H1 (cell line): ENCODE data around the gene EGLN2. TPM values are rescaled to one million over a fixed set of nuclear protein-coding genes. Genes with fewer than 3 reads are reported as not detected.
A peak's percentile ranks its signal among the peaks of the same experiment; 100 is the strongest.

Experiments
- CTCF ChIA-PET: fragments of 300-600 bp; sonication (Branson Sonifier 250); formaldehyde crosslinking; loops from one replicate; lab custom pipeline; 2021; ENCODE audit not compliant: partially characterized antibody; lab: Charles Lee
- POLR2A ChIA-PET: fragments of 300-600 bp; sonication (Branson Sonifier 250); formaldehyde crosslinking; loops from one replicate; lab custom pipeline; 2021; ENCODE audit warnings: inconsistent platforms; ENCODE audit not compliant: partially characterized antibody; lab: Charles Lee
- DNase-seq, 2 experiments: peaks; one replicate each; pipeline versions ENCODE4 v3.0.0 to v3.0.0-alpha.2; 2010 to 2022; ENCODE audit warnings: low spot score in 2 of 2, low read depth in 1 of 2, mixed read lengths in 1 of 2
- FAIRE-seq: peaks from 2 replicates; lab custom pipeline; 2011; peaks lifted over from hg19 to GRCh38; lab: Jason Lieb, UNC
- H2AFZ ChIP-seq: 2 replicates; pipeline ENCODE4 v1.8.1; 2012; ENCODE audit warnings: low read length, inconsistent platforms
- H2AK5ac ChIP-seq: 2 replicates; pipeline ENCODE4 v1.6.1; 2013; ENCODE audit warnings: low read depth, low read length
- H2BK120ac ChIP-seq: replicated peaks from 2 replicates; pipeline ENCODE3; 2013; ENCODE audit warnings: low read depth, low read length, inconsistent platforms
- H2BK12ac ChIP-seq: 2 replicates; pipeline ENCODE4 v1.6.1; 2013; ENCODE audit warnings: low read depth, low read length
- H2BK15ac ChIP-seq: 2 replicates; pipeline ENCODE4 v1.6.1; 2013; ENCODE audit warnings: low read length
- H2BK20ac ChIP-seq: 2 replicates; pipeline ENCODE4 v1.6.1; 2013; ENCODE audit warnings: low read length
- H2BK5ac ChIP-seq: 2 replicates; pipeline ENCODE4 v1.6.1; 2013; ENCODE audit warnings: low read depth, low read length
- H3K14ac ChIP-seq: 2 replicates; pipeline ENCODE4 v1.6.1; 2013; ENCODE audit warnings: inconsistent platforms; ENCODE audit not compliant: insufficient read length
- H3K18ac ChIP-seq: 2 replicates; pipeline ENCODE4 v1.6.1; 2013; ENCODE audit warnings: low read length; ENCODE audit errors: extremely low read depth
- H3K23ac ChIP-seq: 2 replicates; pipeline ENCODE4 v1.6.1; 2013; ENCODE audit warnings: inconsistent platforms; ENCODE audit not compliant: insufficient read length
- H3K23me2 ChIP-seq: 2 replicates; pipeline ENCODE4 v1.6.1; 2013; ENCODE audit warnings: low read depth, low read length
- H3K27ac ChIP-seq: 2 replicates; pipeline ENCODE4 v1.6.1; 2011; ENCODE audit warnings: low read depth, low read length, inconsistent platforms
- H3K27me3 ChIP-seq, 4 experiments: replicated peaks in 1 of 4; 1 replicate in 1 of 4; 2 replicates in 3 of 4; pipeline versions ENCODE4 v1.6.1 to v1.8.1; 2011 to 2013; ENCODE audit warnings: low read length in 3 of 4, mild to moderate bottlenecking in 3 of 4, inconsistent platforms in 2 of 4, mixed read lengths in 2 of 4, moderate library complexity in 1 of 4; ENCODE audit not compliant: control insufficient read depth in 3 of 4, insufficient read depth in 3 of 4; ENCODE audit errors: extremely low read depth in 1 of 4
- H3K36me3 ChIP-seq, 4 experiments: 2 replicates each; pipeline versions ENCODE4 v1.6.1 to v1.8.1; 2011 to 2013; ENCODE audit warnings: mild to moderate bottlenecking in 4 of 4, low read length in 3 of 4, moderate library complexity in 2 of 4, control low read depth in 1 of 4, inconsistent platforms in 1 of 4; ENCODE audit not compliant: insufficient read depth in 4 of 4, control insufficient read depth in 2 of 4
- H3K4ac ChIP-seq: replicated peaks from 2 replicates; pipeline ENCODE3; 2013; ENCODE audit warnings: low read length, low read depth, mixed read lengths, inconsistent platforms; ENCODE audit not compliant: insufficient read length
- H3K4me1 ChIP-seq, 4 experiments: replicated peaks in 1 of 4; 1 replicate in 1 of 4; 2 replicates in 3 of 4; pipeline versions ENCODE4 v1.6.1 to v1.8.1; 2011 to 2013; ENCODE audit warnings: low read length in 3 of 4, inconsistent platforms in 2 of 4, mixed read lengths in 1 of 4; ENCODE audit not compliant: insufficient read depth in 4 of 4, control insufficient read depth in 3 of 4
- H3K4me2 ChIP-seq, 2 experiments: 2 replicates each; pipeline versions ENCODE4 v1.6.1 to v1.8.1; 2011 to 2013; ENCODE audit warnings: low read depth in 2 of 2, low read length in 2 of 2, control low read depth in 1 of 2, inconsistent platforms in 1 of 2, mild to moderate bottlenecking in 1 of 2; ENCODE audit not compliant: insufficient read depth in 1 of 2
- H3K4me3 ChIP-seq, 4 experiments: fragments of 200-600, 300-600 bp in 1 of 4; sonication (generic), shearing (Covaris generic), sonication (Bioruptor Twin) in 1 of 4; 2 replicates each; pipeline versions ENCODE4 v1.5.1 to v1.8.1; 2011 to 2016; ENCODE audit warnings: low read length in 4 of 4, low read depth in 3 of 4, control low read depth in 2 of 4, inconsistent platforms in 2 of 4, mild to moderate bottlenecking in 2 of 4, mixed read lengths in 1 of 4, moderate library complexity in 1 of 4; ENCODE audit not compliant: insufficient read depth in 2 of 4; ENCODE audit errors: extremely low read depth in 1 of 4
- H3K56ac ChIP-seq: replicated peaks from 2 replicates; pipeline ENCODE3; 2013; ENCODE audit warnings: low read depth, mild to moderate bottlenecking, mixed read lengths, low read length, inconsistent platforms; ENCODE audit not compliant: insufficient read length
- H3K79me1 ChIP-seq: 2 replicates; pipeline ENCODE4 v1.6.1; 2013; ENCODE audit warnings: low read depth, low read length, control low read depth
- H3K79me2 ChIP-seq, 2 experiments: 2 replicates each; pipeline versions ENCODE4 v1.6.1 to v1.8.1; 2012 to 2013; ENCODE audit warnings: low read length in 2 of 2, mild to moderate bottlenecking in 2 of 2, inconsistent platforms in 1 of 2; ENCODE audit not compliant: insufficient read depth in 2 of 2, control insufficient read depth in 1 of 2
- H3K9ac ChIP-seq, 4 experiments: replicated peaks in 1 of 4; 1 replicate in 1 of 4; 2 replicates in 3 of 4; pipeline versions ENCODE4 v1.6.1 to v1.8.1; 2011 to 2013; ENCODE audit warnings: low read depth in 3 of 4, low read length in 3 of 4, control low read depth in 2 of 4, mild to moderate bottlenecking in 2 of 4, moderate library complexity in 2 of 4, inconsistent platforms in 1 of 4; ENCODE audit errors: extremely low read depth in 1 of 4
- H3K9me3 ChIP-seq, 2 experiments: 2 replicates each; pipeline versions ENCODE4 v1.6.1 to v1.8.1; 2012 to 2013; ENCODE audit warnings: mild to moderate bottlenecking in 2 of 2, moderate library complexity in 2 of 2, control low read depth in 1 of 2, inconsistent platforms in 1 of 2, low read depth in 1 of 2, low read length in 1 of 2, mixed read lengths in 1 of 2; ENCODE audit not compliant: insufficient read depth in 2 of 2
- H4K20me1 ChIP-seq, 2 experiments: replicated peaks in 1 of 2; 2 replicates each; pipeline versions ENCODE3 to v1.8.1; 2011 to 2013; ENCODE audit warnings: inconsistent platforms in 2 of 2, low read length in 2 of 2, mild to moderate bottlenecking in 1 of 2; ENCODE audit not compliant: insufficient read depth in 2 of 2, control insufficient read depth in 1 of 2
- H4K5ac ChIP-seq: 2 replicates; pipeline ENCODE4 v1.6.1; 2013; ENCODE audit warnings: low read length, low read depth, mixed read lengths, inconsistent platforms; ENCODE audit not compliant: insufficient read length
- H4K8ac ChIP-seq: 2 replicates; pipeline ENCODE4 v1.8.0; 2013; ENCODE audit warnings: mild to moderate bottlenecking, moderate library complexity, low read length, inconsistent platforms; ENCODE audit not compliant: insufficient read depth; ENCODE audit errors: extremely low read depth
- H4K91ac ChIP-seq: replicated peaks from 2 replicates; pipeline ENCODE3; 2013; ENCODE audit warnings: low read length, mixed read lengths, inconsistent platforms; ENCODE audit not compliant: insufficient read length
- HDAC2 ChIP-seq, 2 experiments: fragments of 300-600 bp in 1 of 2; sonication (generic) in 1 of 2; IDR thresholded peaks; 2 replicates each; pipeline ENCODE4 v1.6.1; 2011 to 2012; ENCODE audit warnings: low read depth in 2 of 2, low read length in 2 of 2, mild to moderate bottlenecking in 2 of 2, moderate library complexity in 2 of 2, borderline replicate concordance in 1 of 2, inconsistent platforms in 1 of 2
- KDM1A ChIP-seq: fragments of 200-600, 300-600 bp; sonication (generic); IDR thresholded peaks from 2 replicates; pipeline ENCODE4 v1.7.1; 2016; ENCODE audit warnings: mild to moderate bottlenecking, low read length, borderline replicate concordance
- KDM4A ChIP-seq: IDR thresholded peaks from one replicate; pipeline ENCODE4 v1.7.1; 2012; ENCODE audit warnings: low read depth, mild to moderate bottlenecking, moderate library complexity, low read length, inconsistent platforms; ENCODE audit not compliant: severe bottlenecking
- NANOG ChIP-seq: IDR thresholded peaks from 2 replicates; pipeline ENCODE4 v1.6.1; 2011; ENCODE audit warnings: low read length, low read depth, mild to moderate bottlenecking, inconsistent platforms; ENCODE audit not compliant: insufficient read depth, poor library complexity, severe bottlenecking
- POU5F1 ChIP-seq: IDR thresholded peaks from 2 replicates; pipeline ENCODE4 v1.6.1; 2011; ENCODE audit warnings: low read depth, mild to moderate bottlenecking, low read length, moderate library complexity
- RFX5 ChIP-seq: IDR thresholded peaks from 2 replicates; pipeline ENCODE4 v1.6.1; 2011; ENCODE audit warnings: low read depth, low read length, improper control_type of control experiment, borderline replicate concordance
- SIRT6 ChIP-seq: IDR thresholded peaks from one replicate; pipeline ENCODE4 v1.7.1; 2012; ENCODE audit warnings: low read length, inconsistent platforms
- WGBS, 2 experiments: shearing (Covaris generic) in 1 of 2; methylation state at CpG; one replicate each; pipeline versions ENCODE4 v1.1.6 to v1.1.7; 2013 to 2015; ENCODE audit warnings: low lambda C conversion rate in 2 of 2, mixed read lengths in 2 of 2, inconsistent platforms in 1 of 2, low coverage in 1 of 2, missing lambda C conversion rate in 1 of 2; ENCODE audit not compliant: insufficient replicate concordance in 2 of 2, insufficient coverage in 1 of 2, insufficient read length in 1 of 2; ENCODE audit errors: extremely low coverage in 1 of 2, missing lambda C conversion rate in 1 of 2; 5-methylcytosine and 5-hydroxymethylcytosine counted together
- polyA plus RNA-seq, 7 experiments: library from polyadenylated mRNA; depleted of rRNA in 3 of 7; stranded (reverse) in 5 of 7; unstranded in 2 of 7; fragments of >200 nt in 5 of 7; fragments of 200-250 nt in 2 of 7; gene quantifications; 1 replicate in 5 of 7; 2 replicates in 1 of 7; 4 replicates in 1 of 7; pipeline versions ENCODE4 v1.2.1 to v1.2.3, GENCODE V29; 2011 to 2013; ENCODE audit warnings: missing spikeins in 2 of 7, mixed read lengths in 2 of 7
- total RNA-seq: library from RNA; stranded (reverse); fragmentation: NEBNext Ultra II Directional; extraction: Animal tissue kit (Norgen Biotek cat#: 25700); gene quantifications from 2 replicates; pipeline ENCODE4 v1.2.1, GENCODE V29; 2021
- TF ChIP-seq, protein P1 (sequence below): IDR thresholded peaks from 2 replicates; pipeline ENCODE4 v1.6.1; 2011; ENCODE audit warnings: low read length, improper control_type of control experiment

Gene EGLN2
- total and polyA plus RNA-seq, 2 of the 8 experiments (the other 6 are each of a cell fraction or from before 2014, with no cell fraction given): 86.9 to 103 TPM

DNA sequence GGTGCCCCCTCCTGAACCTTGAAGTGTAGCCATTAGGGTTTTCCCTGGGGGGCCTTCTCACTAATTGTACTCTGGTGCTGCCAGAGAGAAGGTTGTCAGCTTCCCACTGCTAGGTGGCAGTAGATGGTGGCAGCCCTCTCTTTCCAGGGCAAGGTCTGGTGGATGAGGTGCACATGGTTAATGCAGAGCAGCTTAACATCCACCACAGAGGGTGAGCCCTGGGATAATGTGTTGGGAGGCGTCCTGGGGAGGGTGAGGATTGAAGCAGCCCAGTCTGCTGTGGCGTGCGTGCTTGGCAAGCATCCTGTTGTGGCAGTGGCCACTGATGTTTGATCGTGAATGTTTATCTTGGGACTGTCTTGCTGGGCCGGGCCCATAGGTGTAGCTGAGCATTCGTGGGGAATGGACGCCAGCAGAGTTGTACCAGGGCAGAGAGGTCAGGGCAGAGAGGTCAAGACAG, 5.8 kb downstream of the EGLN2 start:
- H3K9ac ChIP-seq: no peak overlapping the region
- H3K27me3 ChIP-seq: no peaks in the 10 kb centered on the region
- no peak overlapping the region for H2BK20ac ChIP-seq
- WGBS, 2 experiments: 91% methylated on average over 7 of the region's 7 CpGs; no CpG with 5 or more reads in 1 of the 2 experiments
- no peak overlapping the region for H4K8ac ChIP-seq
- no peak overlapping the region for H3K27ac ChIP-seq
- peaks cover 14 to 75% of the 10 kb centered on the region in 2 experiments for H3K79me2 ChIP-seq
- CTCF ChIA-PET: interaction anchor here (0.7 to 4.4 kb wide), 9 partner anchors 9 to 143 kb away, joined by 3 to 26 read pairs (median 4); partner anchors contain the start of genes COQ8B, ITPKC and RAB4B
- no peaks in the 10 kb centered on the region for H3K9me3 ChIP-seq
- H2BK120ac ChIP-seq: no peak overlapping the region
- H3K79me1 ChIP-seq: peaks cover 37% of the 10 kb centered on the region
- FAIRE-seq (no peak), DNase-seq (no peak)
- no peak overlapping the region for H4K5ac ChIP-seq
- H4K20me1 ChIP-seq: peaks cover 50 to 72% of the 10 kb centered on the region in 2 experiments
- POLR2A ChIA-PET: interaction anchor here (0.7 to 15.7 kb wide), 10 partner anchors 9 to 335 kb away, joined by 3 to 241 read pairs (median 6); partner anchors contain the start of genes ACTMAP, COQ8B, ITPKC and MIA
- no peak for TF ChIP-seq NANOG
- TF ChIP-seq, protein P1, sequence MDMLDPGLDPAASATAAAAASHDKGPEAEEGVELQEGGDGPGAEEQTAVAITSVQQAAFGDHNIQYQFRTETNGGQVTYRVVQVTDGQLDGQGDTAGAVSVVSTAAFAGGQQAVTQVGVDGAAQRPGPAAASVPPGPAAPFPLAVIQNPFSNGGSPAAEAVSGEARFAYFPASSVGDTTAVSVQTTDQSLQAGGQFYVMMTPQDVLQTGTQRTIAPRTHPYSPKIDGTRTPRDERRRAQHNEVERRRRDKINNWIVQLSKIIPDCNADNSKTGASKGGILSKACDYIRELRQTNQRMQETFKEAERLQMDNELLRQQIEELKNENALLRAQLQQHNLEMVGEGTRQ: no peak
- TF ChIP-seq KDM4A: no peak
- no peak for TF ChIP-seq HDAC2 (IDR thresholded peaks at IDR 0.05; ENCODE audit: borderline replicate concordance in 1 of 2, low read depth in 2 of 2, low read length in 2 of 2)
- TF ChIP-seq POU5F1: no peak
- no peak for TF ChIP-seq SIRT6
- no peak for TF ChIP-seq KDM1A
- TF ChIP-seq RFX5: no peak
- H3K4ac ChIP-seq: no peak overlapping the region
- H3K4me1 ChIP-seq: peaks cover 3 to 65% (median 35%) of the 10 kb centered on the region in 4 experiments
- H3K14ac ChIP-seq: no peak overlapping the region
- H2BK12ac ChIP-seq: no peak overlapping the region
- no peak overlapping the region; a peak in 1 of 4 replicates for H3K4me2 ChIP-seq
- H2BK5ac ChIP-seq: 0 out of 2 replicates have a peak overlapping the region, but pooled peaks have one; percentile 35
- no peak overlapping the region for H3K23ac ChIP-seq
- H3K23me2 ChIP-seq: peaks cover 3% of the 10 kb centered on the region; the same call in 1 of the 2 replicates
- no peak overlapping the region for H3K56ac ChIP-seq
- no peak overlapping the region for H3K18ac ChIP-seq
- H3K4me3 ChIP-seq: no peak overlapping the region
- H2AK5ac ChIP-seq: 0 out of 2 replicates have a peak overlapping the region, but pooled peaks have one; percentile 28
- no peak overlapping the region for H2BK15ac ChIP-seq
- H4K91ac ChIP-seq: no peak overlapping the region
- peaks cover 6 to 53% (median 19%) of the 10 kb centered on the region in 4 experiments; a peak in 7 of 8 replicates for H3K36me3 ChIP-seq
- no peak overlapping the region for H2AFZ ChIP-seq
